ENCODE results near the gene TCIRG1.

- no peak for TF ChIP-seq POLR2AphosphoS5 (IDR thresholded peaks at IDR 0.05; ENCODE audit: insufficient read depth in 1 of 2, low read depth in 1 of 2)
- no peak for TF ChIP-seq CTCF (IDR thresholded peaks at IDR 0.05)
Observed at GRCh38 chr11:68012044-68012842, 26.6 kb upstream of the TCIRG1 start.
